Hematopoietic multipotent progenitor cell treated with erythropoietin and hydrocortisone succinate and interleukin-3 and kit ligand, for 4 days (in vitro differentiated cells): ENCODE data around the gene AHNAK.
"Not testable (repeated sequence)": the region's sequence is repeated elsewhere in the genome, so short reads cannot be mapped to it uniquely, and the experiment has no call there.

Experiments used
- DNase-seq: peaks from one replicate; pipeline ENCODE4 v3.0.0-alpha.2; 2015

Gene AHNAK

GRCh38 chr11:62457478-62457877, 89.1 kb downstream of the AHNAK start:
- no peak for DNase-seq

- DNase-seq, result no peak
These were observed 90.0 kb downstream of the AHNAK start for GRCh38 chr11:62456630-62457029.

- no peak for DNase-seq
These were observed 93.7 kb downstream of the AHNAK start for GRCh38 chr11:62452839-62453468.

- DNase-seq, result no peak
These were observed 94.3 kb downstream of the AHNAK start for GRCh38 chr11:62452261-62452660.

GRCh38 chr11:62451241-62451621, 95.4 kb downstream of the AHNAK start:
- DNase-seq, result no peak

GRCh38 chr11:62450543-62451240, 95.9 kb downstream of the AHNAK start:
- DNase-seq, result no peak

GRCh38 chr11:62449912-62450311, 96.7 kb downstream of the AHNAK start:
- DNase-seq, result not testable (repeated sequence)

- no peak for DNase-seq
These were observed 97.2 kb downstream of the AHNAK start for GRCh38 chr11:62449451-62449851.

- DNase-seq, result no peak
These were observed 100.5 kb downstream of the AHNAK start for GRCh38 chr11:62446091-62446490.

GRCh38 chr11:62445314-62445740, 101.3 kb downstream of the AHNAK start:
- no peak for DNase-seq

GRCh38 chr11:62444835-62445234, 101.8 kb downstream of the AHNAK start:
- no peak for DNase-seq

GRCh38 chr11:62444236-62444833, 102.3 kb downstream of the AHNAK start:
- DNase-seq, result peak; percentile 84

- DNase-seq, result peak; percentile 61
These were observed 103.0 kb downstream of the AHNAK start for GRCh38 chr11:62443390-62444235.

- no peak for DNase-seq
These were observed 106.6 kb downstream of the AHNAK start for GRCh38 chr11:62439785-62440602.

GRCh38 chr11:62438641-62439040, 108.0 kb downstream of the AHNAK start:
- no peak for DNase-seq

- no peak for DNase-seq
These were observed 109.0 kb downstream of the AHNAK start for GRCh38 chr11:62437616-62438015.

- DNase-seq, result peak; percentile 61
These were observed 110.6 kb downstream of the AHNAK start for GRCh38 chr11:62435846-62436660.

GRCh38 chr11:62433904-62434276, 112.7 kb downstream of the AHNAK start:
- peak; percentile 73 for DNase-seq

- peak; percentile 33 for DNase-seq
These were observed 113.3 kb downstream of the AHNAK start for GRCh38 chr11:62433141-62433903.

- no peak for DNase-seq
These were observed 113.9 kb downstream of the AHNAK start for GRCh38 chr11:62432695-62433094.
